Measurements from ENCODE around the gene ATP6V1B1.
A peak's percentile ranks its signal among the peaks of the same experiment; 100 is the strongest.

ATP6V1B1 gene

GRCh38 chr2:70895998-70896764 lies 39.5 kb upstream of the ATP6V1B1 start:
- no peaks in the 10 kb centered on the region for H3K36me3 Mint-ChIP-seq
- no peaks in the 10 kb centered on the region for H3K9me3 Mint-ChIP-seq (ENCODE audit: low read depth)
- no peak overlapping the region for H3K4me3 Mint-ChIP-seq
- peaks cover 52% of the 10 kb centered on the region for H3K27me3 Mint-ChIP-seq
- H3K27ac Mint-ChIP-seq: no peak overlapping the region
- peaks cover 28% of the 10 kb centered on the region for H3K4me1 Mint-ChIP-seq (ENCODE audit: low read depth)

GRCh38 chr2:70896765-70897202 lies 38.9 kb upstream of the ATP6V1B1 start:
- H3K9me3 Mint-ChIP-seq (ENCODE audit: low read depth): no peaks in the 10 kb centered on the region
- H3K4me3 Mint-ChIP-seq: no peak overlapping the region
- peaks cover 30% of the 10 kb centered on the region for H3K4me1 Mint-ChIP-seq (ENCODE audit: low read depth)
- no peaks in the 10 kb centered on the region for H3K36me3 Mint-ChIP-seq
- peaks cover 46% of the 10 kb centered on the region for H3K27me3 Mint-ChIP-seq
- no peak overlapping the region for H3K27ac Mint-ChIP-seq

- Mint-ChIP-seq H3K4me3 (no peak overlapping the region), H3K9me3 (ENCODE audit: low read depth) (no peaks in the 10 kb centered on the region), H3K4me1 (ENCODE audit: low read depth) (peaks cover 33% of the 10 kb centered on the region), H3K36me3 (no peaks in the 10 kb centered on the region), H3K27me3 (peaks cover 48% of the 10 kb centered on the region), H3K27ac (no peak overlapping the region)
These were observed 38.3 kb upstream of the ATP6V1B1 start for GRCh38 chr2:70897203-70897976.

DNA sequence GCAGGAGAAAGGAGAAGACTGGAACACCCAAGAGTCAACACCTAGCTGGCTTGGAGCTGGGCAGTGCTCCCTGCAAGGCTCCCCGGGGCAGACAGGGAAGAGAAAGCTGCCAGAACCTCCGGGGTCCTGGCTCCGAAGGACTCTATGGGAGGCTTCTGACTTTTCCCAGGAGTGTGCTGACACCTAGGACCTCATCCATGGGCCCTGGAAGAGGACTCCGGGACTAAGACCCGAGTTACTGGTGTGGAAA lies 37.8 kb upstream of the ATP6V1B1 start:
- Mint-ChIP-seq H3K36me3 (no peaks in the 10 kb centered on the region), H3K9me3 (ENCODE audit: low read depth) (no peaks in the 10 kb centered on the region), H3K4me1 (ENCODE audit: low read depth) (peaks cover 33% of the 10 kb centered on the region), H3K4me3 (no peak overlapping the region), H3K27me3 (peaks cover 48% of the 10 kb centered on the region), H3K27ac (no peak overlapping the region)

DNA sequence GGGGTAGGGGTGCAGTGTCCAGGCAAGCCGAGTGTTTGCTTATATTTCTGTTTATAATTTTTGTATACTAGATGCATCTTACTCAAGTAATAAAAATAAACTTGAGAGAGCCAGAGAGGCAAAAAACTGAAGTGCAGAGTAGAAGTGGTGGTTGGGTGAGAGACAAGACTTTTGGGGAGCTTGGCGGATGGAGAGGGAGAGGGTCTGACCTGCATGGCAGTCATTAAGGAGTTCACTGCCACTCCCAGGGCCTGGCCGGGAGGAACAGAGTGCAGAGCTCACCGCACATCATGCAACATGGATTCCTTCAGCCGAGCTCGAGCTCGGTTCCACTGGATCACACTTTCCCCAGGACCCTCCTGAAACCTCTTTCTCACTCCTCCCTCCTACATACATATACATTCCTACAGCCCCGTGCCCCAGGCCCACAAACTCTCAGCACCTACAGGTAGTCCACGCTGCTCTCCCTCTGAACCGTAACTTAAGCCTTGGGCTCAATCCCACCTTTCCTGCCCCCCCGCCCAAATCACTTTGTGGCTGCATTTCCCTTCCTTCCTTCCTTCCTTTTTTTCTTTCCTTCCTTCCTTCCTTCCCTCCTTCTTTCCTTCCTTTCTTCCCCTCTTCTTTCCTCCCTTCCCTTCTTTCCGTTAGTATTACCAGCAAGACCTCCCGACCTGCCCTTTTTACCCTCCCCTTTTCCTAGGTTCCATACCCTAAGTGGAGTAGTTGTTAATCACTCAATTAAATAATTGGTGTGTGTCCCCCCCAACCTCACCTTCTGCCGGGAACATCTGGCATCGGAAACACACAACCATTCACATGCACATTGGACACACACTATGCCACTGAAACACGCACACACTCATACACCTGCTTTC lies 37.1 kb upstream of the ATP6V1B1 start:
- no peak overlapping the region for H3K27ac Mint-ChIP-seq
- no peaks in the 10 kb centered on the region for H3K9me3 Mint-ChIP-seq (ENCODE audit: low read depth)
- H3K36me3 Mint-ChIP-seq: no peaks in the 10 kb centered on the region
- H3K4me1 Mint-ChIP-seq (ENCODE audit: low read depth): peaks cover 33% of the 10 kb centered on the region
- H3K4me3 Mint-ChIP-seq: no peak overlapping the region
- H3K27me3 Mint-ChIP-seq: peaks cover 50% of the 10 kb centered on the region

GRCh38 chr2:70901227-70902066 lies 34.3 kb upstream of the ATP6V1B1 start:
- Mint-ChIP-seq H3K9me3 (ENCODE audit: low read depth) (no peaks in the 10 kb centered on the region), H3K27ac (no peak overlapping the region), H3K4me1 (ENCODE audit: low read depth) (peaks cover 39% of the 10 kb centered on the region), H3K4me3 (peak overlapping the region; percentile 81), H3K36me3 (no peaks in the 10 kb centered on the region), H3K27me3 (peaks cover 54% of the 10 kb centered on the region)

GRCh38 chr2:70902067-70902442 lies 33.6 kb upstream of the ATP6V1B1 start:
- Mint-ChIP-seq H3K36me3 (no peaks in the 10 kb centered on the region), H3K27ac (no peak overlapping the region), H3K4me1 (ENCODE audit: low read depth) (peaks cover 42% of the 10 kb centered on the region), H3K27me3 (peaks cover 57% of the 10 kb centered on the region), H3K4me3 (peak overlapping the region; percentile 65), H3K9me3 (ENCODE audit: low read depth) (no peaks in the 10 kb centered on the region)

GRCh38 chr2:70902579-70902978 lies 33.1 kb upstream of the ATP6V1B1 start:
- Mint-ChIP-seq H3K27ac (no peak overlapping the region), H3K27me3 (peaks cover 57% of the 10 kb centered on the region), H3K36me3 (no peaks in the 10 kb centered on the region), H3K4me3 (peak overlapping the region; percentile 65), H3K4me1 (ENCODE audit: low read depth) (peaks cover 43% of the 10 kb centered on the region), H3K9me3 (ENCODE audit: low read depth) (no peaks in the 10 kb centered on the region)

- no peaks in the 10 kb centered on the region for H3K36me3 Mint-ChIP-seq
- H3K4me3 Mint-ChIP-seq: no peak overlapping the region
- peaks cover 41% of the 10 kb centered on the region for H3K4me1 Mint-ChIP-seq (ENCODE audit: low read depth)
- no peaks in the 10 kb centered on the region for H3K9me3 Mint-ChIP-seq (ENCODE audit: low read depth)
- H3K27me3 Mint-ChIP-seq: peaks cover 53% of the 10 kb centered on the region
- H3K27ac Mint-ChIP-seq: no peak overlapping the region
These were observed 32.5 kb upstream of the ATP6V1B1 start for GRCh38 chr2:70903171-70903570.

DNA sequence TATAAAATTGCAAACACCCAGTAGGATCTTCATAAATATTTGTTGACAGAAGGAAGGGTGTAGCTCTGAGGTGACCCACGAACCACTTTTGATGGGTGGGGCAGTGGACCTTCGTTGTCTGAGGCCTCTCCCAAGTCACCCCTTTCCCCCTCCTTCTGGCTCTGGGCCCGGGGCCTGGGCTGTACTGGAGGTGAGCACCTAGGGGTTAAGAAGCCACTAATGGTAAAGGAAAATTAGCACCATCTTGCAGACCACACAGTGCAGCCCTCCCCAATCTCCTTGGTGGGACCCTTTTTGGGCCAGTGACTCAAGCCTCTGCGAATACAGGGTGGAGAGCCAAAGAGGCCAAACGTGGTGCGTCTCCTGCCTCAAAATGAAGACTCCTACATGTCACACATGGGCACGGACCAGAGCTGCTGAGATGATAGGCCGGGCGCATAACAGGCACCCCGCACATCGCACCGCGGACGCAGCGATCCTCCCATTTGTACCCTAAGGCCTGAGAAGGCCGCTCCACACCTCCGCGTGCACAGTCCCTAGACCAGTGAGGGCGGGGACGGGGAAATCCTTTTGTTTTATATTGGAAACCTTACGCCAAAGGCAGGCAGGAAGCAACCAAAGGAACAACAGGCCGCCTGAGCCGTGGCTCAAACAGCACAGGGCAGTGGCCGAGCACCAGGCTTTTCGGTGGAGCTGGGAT lies 31.9 kb upstream of the ATP6V1B1 start:
- H3K27ac Mint-ChIP-seq: no peak overlapping the region
- H3K4me1 Mint-ChIP-seq (ENCODE audit: low read depth): peaks cover 38% of the 10 kb centered on the region
- no peaks in the 10 kb centered on the region for H3K9me3 Mint-ChIP-seq (ENCODE audit: low read depth)
- no peak overlapping the region for H3K4me3 Mint-ChIP-seq
- no peaks in the 10 kb centered on the region for H3K36me3 Mint-ChIP-seq
- H3K27me3 Mint-ChIP-seq: peaks cover 53% of the 10 kb centered on the region

DNA sequence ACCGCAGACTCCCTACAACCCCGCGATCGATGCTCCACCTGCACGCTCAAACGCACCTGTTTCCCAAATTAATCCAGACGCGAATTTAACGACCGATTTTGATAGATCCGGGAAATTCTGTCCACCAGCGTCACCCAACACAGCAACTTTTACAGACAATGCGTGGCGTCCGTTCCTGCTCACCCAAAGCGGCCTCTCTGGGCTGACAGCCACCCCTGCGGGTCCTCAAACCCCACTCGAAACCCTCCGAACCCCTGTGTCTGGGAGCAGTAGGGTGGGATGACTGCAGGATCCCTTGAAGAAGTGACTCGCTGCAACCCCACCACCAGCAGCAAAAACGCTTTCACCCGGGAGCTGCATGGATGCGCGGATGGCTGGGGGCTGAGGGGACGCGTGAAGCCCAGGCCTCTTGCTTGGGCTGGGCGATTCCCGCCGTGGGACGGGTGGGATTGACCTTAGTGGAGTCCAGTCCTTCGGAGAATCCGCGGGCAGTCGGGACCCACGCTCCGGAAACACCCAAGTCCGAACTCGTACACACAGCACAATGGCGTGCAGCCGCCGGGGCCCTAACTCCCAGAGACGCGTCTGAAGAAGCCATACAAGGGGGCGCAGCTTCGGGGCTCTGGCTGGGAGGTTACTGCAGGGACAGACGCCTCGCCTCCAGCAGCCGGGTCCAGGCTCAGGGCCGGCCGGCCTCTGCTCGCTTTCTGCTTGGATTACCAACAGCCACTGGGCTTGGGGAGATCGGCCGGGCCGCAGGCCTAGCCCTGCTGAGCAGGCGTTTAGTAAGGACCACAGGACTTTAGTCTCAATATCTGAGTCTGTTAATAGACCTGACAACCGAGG lies 31.1 kb upstream of the ATP6V1B1 start:
- peaks cover 47% of the 10 kb centered on the region for H3K27me3 Mint-ChIP-seq
- no peak overlapping the region for H3K4me3 Mint-ChIP-seq
- H3K36me3 Mint-ChIP-seq: no peaks in the 10 kb centered on the region
- peaks cover 30% of the 10 kb centered on the region for H3K4me1 Mint-ChIP-seq (ENCODE audit: low read depth)
- H3K9me3 Mint-ChIP-seq (ENCODE audit: low read depth): no peaks in the 10 kb centered on the region
- no peak overlapping the region for H3K27ac Mint-ChIP-seq

DNA sequence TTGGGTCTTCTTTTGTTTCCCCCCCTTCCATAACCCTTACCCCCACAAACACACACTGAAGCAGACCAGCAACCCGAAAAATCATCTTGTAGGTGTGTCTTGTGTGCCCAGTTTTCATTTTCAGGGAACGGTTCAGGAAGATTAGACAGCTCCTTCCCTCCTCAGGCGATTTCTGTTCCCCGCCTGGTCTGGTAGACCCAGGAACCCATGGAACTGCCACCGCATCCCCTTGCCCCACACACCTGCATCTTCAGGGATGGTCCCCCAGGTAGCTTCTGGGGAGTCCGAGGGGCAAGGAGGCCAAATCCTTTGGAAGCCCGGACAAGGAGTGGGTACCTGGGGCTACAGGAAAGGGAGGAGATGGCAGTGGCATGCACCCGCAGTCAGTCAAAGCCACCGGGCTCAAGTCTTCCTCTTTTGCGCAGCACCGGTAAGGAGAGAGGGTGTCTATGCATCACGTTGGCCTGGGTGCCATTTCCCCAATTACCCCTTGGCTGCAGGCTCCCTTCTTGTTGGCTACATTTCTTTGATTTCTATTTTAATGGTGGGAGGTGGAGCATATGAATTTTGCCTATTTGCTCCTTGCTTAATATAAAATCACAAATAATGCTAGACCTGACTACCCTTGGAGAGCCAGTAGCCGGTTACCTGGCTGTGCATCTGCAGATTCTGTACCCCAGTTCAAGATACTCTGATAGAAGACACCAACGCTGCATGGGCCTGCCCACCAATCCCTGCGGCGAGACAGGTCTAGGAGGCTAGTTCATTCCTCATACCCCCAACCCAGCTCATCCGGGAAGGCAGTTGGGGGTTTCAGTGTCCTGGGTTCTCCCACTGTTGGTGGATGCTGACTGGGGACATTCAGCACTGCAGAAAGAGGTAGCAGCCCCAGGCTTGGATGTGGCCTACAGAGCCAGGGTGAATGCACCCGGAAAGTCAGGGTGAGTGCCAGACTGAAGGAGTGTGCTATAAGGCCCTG lies 30.0 kb upstream of the ATP6V1B1 start:
- Mint-ChIP-seq H3K36me3 (no peaks in the 10 kb centered on the region), H3K4me3 (no peak overlapping the region), H3K9me3 (ENCODE audit: low read depth) (no peaks in the 10 kb centered on the region), H3K27ac (no peak overlapping the region), H3K27me3 (peaks cover 48% of the 10 kb centered on the region), H3K4me1 (ENCODE audit: low read depth) (peaks cover 24% of the 10 kb centered on the region)
